ENCODE measurements around the gene EXOC1. TPM values are rescaled to one million over a fixed set of nuclear protein-coding genes. Genes with fewer than 3 reads are reported as not detected.

Gene EXOC1
- total and polyA plus RNA-seq, 2 experiments from 2014 or later, result 13.4 to 22.2 TPM

- H2AFZ ChIP-seq, result no peak overlapping the region
- H3K4me3 ChIP-seq, result no peak overlapping the region
- no peaks in the 10 kb centered on the region for H3K79me2 ChIP-seq (replicated peaks; ENCODE audit: insufficient read depth)
- H3K4me1 ChIP-seq (ENCODE audit: insufficient read depth), result no peaks in the 10 kb centered on the region
- H3K9me2 ChIP-seq (ENCODE audit: insufficient read depth), result 0 out of 2 replicates have a peak, but pooled peaks cover 6% of the 10 kb centered on the region
- no peaks in the 10 kb centered on the region for H3K36me3 ChIP-seq (ENCODE audit: insufficient read depth)
- peaks cover 6% of the 10 kb centered on the region; the same call in 2 of the 3 replicates for H3K4me1 Mint-ChIP-seq
- H3K27me3 Mint-ChIP-seq (ENCODE audit: insufficient read depth, low read depth, poor library complexity), result no peaks in the 10 kb centered on the region
- no peaks in the 10 kb centered on the region for H3K27me3 ChIP-seq (ENCODE audit: insufficient read depth)
- no peak overlapping the region for H3K4me2 ChIP-seq
- no peak for ATAC-seq
- peaks cover 24% of the 10 kb centered on the region for H3K9me3 Mint-ChIP-seq
- H3K27ac ChIP-seq (ENCODE audit: low read depth), result no peak overlapping the region
- H3K36me3 Mint-ChIP-seq (ENCODE audit: low read depth), result peaks cover 10% of the 10 kb centered on the region
- H3F3A ChIP-seq (replicated peaks; ENCODE audit: low read depth), result no peaks in the 10 kb centered on the region
- H3K27ac Mint-ChIP-seq, result no peak overlapping the region
- TF ChIP-seq, protein P1, sequence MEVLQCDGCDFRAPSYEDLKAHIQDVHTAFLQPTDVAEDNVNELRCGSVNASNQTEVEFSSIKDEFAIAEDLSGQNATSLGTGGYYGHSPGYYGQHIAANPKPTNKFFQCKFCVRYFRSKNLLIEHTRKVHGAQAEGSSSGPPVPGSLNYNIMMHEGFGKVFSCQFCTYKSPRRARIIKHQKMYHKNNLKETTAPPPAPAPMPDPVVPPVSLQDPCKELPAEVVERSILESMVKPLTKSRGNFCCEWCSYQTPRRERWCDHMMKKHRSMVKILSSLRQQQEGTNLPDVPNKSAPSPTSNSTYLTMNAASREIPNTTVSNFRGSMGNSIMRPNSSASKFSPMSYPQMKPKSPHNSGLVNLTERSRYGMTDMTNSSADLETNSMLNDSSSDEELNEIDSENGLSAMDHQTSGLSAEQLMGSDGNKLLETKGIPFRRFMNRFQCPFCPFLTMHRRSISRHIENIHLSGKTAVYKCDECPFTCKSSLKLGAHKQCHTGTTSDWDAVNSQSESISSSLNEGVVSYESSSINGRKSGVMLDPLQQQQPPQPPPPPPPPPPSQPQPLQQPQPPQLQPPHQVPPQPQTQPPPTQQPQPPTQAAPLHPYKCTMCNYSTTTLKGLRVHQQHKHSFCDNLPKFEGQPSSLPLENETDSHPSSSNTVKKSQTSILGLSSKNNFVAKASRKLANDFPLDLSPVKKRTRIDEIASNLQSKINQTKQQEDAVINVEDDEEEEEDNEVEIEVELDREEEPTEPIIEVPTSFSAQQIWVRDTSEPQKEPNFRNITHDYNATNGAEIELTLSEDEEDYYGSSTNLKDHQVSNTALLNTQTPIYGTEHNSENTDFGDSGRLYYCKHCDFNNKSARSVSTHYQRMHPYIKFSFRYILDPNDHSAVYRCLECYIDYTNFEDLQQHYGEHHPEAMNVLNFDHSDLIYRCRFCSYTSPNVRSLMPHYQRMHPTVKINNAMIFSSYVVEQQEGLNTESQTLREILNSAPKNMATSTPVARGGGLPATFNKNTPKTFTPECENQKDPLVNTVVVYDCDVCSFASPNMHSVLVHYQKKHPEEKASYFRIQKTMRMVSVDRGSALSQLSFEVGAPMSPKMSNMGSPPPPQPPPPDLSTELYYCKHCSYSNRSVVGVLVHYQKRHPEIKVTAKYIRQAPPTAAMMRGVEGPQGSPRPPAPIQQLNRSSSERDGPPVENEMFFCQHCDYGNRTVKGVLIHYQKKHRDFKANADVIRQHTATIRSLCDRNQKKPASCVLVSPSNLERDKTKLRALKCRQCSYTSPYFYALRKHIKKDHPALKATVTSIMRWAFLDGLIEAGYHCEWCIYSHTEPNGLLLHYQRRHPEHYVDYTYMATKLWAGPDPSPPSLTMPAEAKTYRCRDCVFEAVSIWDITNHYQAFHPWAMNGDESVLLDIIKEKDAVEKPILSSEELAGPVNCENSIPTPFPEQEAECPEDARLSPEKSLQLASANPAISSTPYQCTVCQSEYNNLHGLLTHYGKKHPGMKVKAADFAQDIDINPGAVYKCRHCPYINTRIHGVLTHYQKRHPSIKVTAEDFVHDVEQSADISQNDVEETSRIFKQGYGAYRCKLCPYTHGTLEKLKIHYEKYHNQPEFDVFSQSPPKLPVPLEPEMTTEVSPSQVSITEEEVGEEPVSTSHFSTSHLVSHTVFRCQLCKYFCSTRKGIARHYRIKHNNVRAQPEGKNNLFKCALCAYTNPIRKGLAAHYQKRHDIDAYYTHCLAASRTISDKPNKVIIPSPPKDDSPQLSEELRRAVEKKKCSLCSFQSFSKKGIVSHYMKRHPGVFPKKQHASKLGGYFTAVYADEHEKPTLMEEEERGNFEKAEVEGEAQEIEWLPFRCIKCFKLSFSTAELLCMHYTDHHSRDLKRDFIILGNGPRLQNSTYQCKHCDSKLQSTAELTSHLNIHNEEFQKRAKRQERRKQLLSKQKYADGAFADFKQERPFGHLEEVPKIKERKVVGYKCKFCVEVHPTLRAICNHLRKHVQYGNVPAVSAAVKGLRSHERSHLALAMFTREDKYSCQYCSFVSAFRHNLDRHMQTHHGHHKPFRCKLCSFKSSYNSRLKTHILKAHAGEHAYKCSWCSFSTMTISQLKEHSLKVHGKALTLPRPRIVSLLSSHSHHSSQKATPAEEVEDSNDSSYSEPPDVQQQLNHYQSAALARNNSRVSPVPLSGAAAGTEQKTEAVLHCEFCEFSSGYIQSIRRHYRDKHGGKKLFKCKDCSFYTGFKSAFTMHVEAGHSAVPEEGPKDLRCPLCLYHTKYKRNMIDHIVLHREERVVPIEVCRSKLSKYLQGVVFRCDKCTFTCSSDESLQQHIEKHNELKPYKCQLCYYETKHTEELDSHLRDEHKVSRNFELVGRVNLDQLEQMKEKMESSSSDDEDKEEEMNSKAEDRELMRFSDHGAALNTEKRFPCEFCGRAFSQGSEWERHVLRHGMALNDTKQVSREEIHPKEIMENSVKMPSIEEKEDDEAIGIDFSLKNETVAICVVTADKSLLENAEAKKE (CRISPR knock-in tag; IDR thresholded peaks at IDR 0.05), result no peak
- TF ChIP-seq STAT1 (IDR thresholded peaks at IDR 0.05; ENCODE audit: unreplicated experiment), result no peak
- no peak for TF ChIP-seq EZH2 (IDR thresholded peaks at IDR 0.05; ENCODE audit: low read depth, unreplicated experiment)
- no peak for TF ChIP-seq EZH2phosphoT487 (IDR thresholded peaks at IDR 0.05; ENCODE audit: unreplicated experiment)
- TF ChIP-seq CREB1 (CRISPR knock-in tag; IDR thresholded peaks at IDR 0.05; ENCODE audit: low read depth), result no peak
- no peak for TF ChIP-seq NANOG (IDR thresholded peaks at IDR 0.05; ENCODE audit: borderline replicate concordance)
- TF ChIP-seq, protein P2, sequence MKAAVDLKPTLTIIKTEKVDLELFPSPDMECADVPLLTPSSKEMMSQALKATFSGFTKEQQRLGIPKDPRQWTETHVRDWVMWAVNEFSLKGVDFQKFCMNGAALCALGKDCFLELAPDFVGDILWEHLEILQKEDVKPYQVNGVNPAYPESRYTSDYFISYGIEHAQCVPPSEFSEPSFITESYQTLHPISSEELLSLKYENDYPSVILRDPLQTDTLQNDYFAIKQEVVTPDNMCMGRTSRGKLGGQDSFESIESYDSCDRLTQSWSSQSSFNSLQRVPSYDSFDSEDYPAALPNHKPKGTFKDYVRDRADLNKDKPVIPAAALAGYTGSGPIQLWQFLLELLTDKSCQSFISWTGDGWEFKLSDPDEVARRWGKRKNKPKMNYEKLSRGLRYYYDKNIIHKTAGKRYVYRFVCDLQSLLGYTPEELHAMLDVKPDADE (IDR thresholded peaks at IDR 0.05), result no peak
- DNase-seq (ENCODE audit: low spot score), result no peak
- no peaks in the 10 kb centered on the region for H4K20me1 ChIP-seq (replicated peaks; ENCODE audit: insufficient read depth)
- no peak overlapping the region for H3K4me3 Mint-ChIP-seq
Measured at GRCh38 chr4:55939421-55939820, 86.0 kb downstream of the EXOC1 start.
